HepG2 (cell line): ENCODE data around the gene XPO1. TPM values are rescaled to one million over a fixed set of nuclear protein-coding genes. Genes with fewer than 3 reads are reported as not detected.

Source experiments
- ATAC-seq: fragments of 200-7000 bp; cut with Tn5 transposase; 3 replicates; pipeline ENCODE4 v1.9.1; 2020; ENCODE audit warnings: mild to moderate bottlenecking, moderate library complexity
- BruUV-seq: library from RNA; stranded (reverse); fragments of 400-500 nt; replicated peaks from 2 replicates; lab custom pipeline; 2021; lab: Mats Ljungman, UMichigan
- CTCF ChIA-PET: fragments of 300-600 bp; formaldehyde crosslinking; extraction: SDS; loops from one replicate; lab custom pipeline; 2021; ENCODE audit warnings: low total read pairs, inconsistent platforms, low intra/inter-chr PET ratio; lab: Yijun Ruan, JAX
- POLR2A ChIA-PET: fragments of 350-600 bp; sonication (Branson Sonifier 250); formaldehyde crosslinking; loops from one replicate; lab custom pipeline; 2020; ENCODE audit warnings: antibody characterized with exemption, inconsistent platforms; lab: Yijun Ruan, JAX
- DNase-seq: peaks from one replicate; pipeline ENCODE4 v3.0.0-alpha.2; 2015; ENCODE audit warnings: low spot score
- FAIRE-seq: peaks from 3 replicates; lab custom pipeline; 2011; peaks lifted over from hg19 to GRCh38; lab: Jason Lieb, UNC
- H2AFZ ChIP-seq: one replicate; pipeline ENCODE4 v1.6.1; 2011; ENCODE audit warnings: low read length, inconsistent platforms
- H3K27ac ChIP-seq: fragments of 300-600 bp; 3 replicates; pipeline ENCODE4 v1.8.0; 2011; ENCODE audit warnings: mixed run types, mild to moderate bottlenecking, mixed read lengths, low read length, inconsistent platforms; ENCODE audit not compliant: insufficient read depth; ENCODE audit errors: extremely low read length
- H3K27me3 ChIP-seq, 2 experiments: fragments of 200-600 bp in 1 of 2; 2 replicates in 1 of 2; 3 replicates in 1 of 2; pipeline versions ENCODE4 v1.6.0 to v1.8.0; 2011; ENCODE audit warnings: low read length in 2 of 2, mild to moderate bottlenecking in 2 of 2, moderate library complexity in 2 of 2, inconsistent platforms in 1 of 2; ENCODE audit not compliant: insufficient read depth in 2 of 2, control insufficient read depth in 1 of 2
- H3K36me3 ChIP-seq, 2 experiments: fragments of 200-600 bp in 1 of 2; replicated peaks in 1 of 2; 2 replicates in 1 of 2; 3 replicates in 1 of 2; pipeline versions ENCODE4 v1.5.1 to v1.8.0; 2011; ENCODE audit warnings: low read length in 2 of 2, inconsistent platforms in 1 of 2; ENCODE audit not compliant: insufficient read depth in 2 of 2, control insufficient read depth in 1 of 2
- H3K4me1 ChIP-seq: 2 replicates; pipeline ENCODE4 v1.5.1; 2012; ENCODE audit warnings: low read length, inconsistent platforms; ENCODE audit not compliant: insufficient read depth
- H3K4me2 ChIP-seq: 2 replicates; pipeline ENCODE4 v1.6.0; 2011; ENCODE audit warnings: low read depth, low read length, inconsistent platforms
- H3K4me3 ChIP-seq, 3 experiments: fragments of 200-600 bp in 1 of 3; sonication (generic), shearing (Covaris generic) in 1 of 3; replicated peaks in 1 of 3; 2 replicates each; pipeline ENCODE4 v1.5.1; 2011 to 2016; ENCODE audit warnings: low read length in 3 of 3, inconsistent platforms in 2 of 3, low read depth in 2 of 3, mild to moderate bottlenecking in 2 of 3, control low read depth in 1 of 3, mixed read lengths in 1 of 3; ENCODE audit not compliant: insufficient read depth in 1 of 3
- H3K79me2 ChIP-seq: one replicate; pipeline ENCODE4 v1.6.1; 2011; ENCODE audit warnings: low read length, inconsistent platforms; ENCODE audit not compliant: insufficient read depth
- H3K9ac ChIP-seq: 2 replicates; pipeline ENCODE4 v1.6.0; 2011; ENCODE audit warnings: mild to moderate bottlenecking, low read depth, low read length, inconsistent platforms; ENCODE audit not compliant: insufficient read depth
- H3K9me3 ChIP-seq: 2 replicates; pipeline ENCODE4 v1.5.1; 2012; ENCODE audit warnings: mild to moderate bottlenecking, low read length
- H4K20me1 ChIP-seq: 2 replicates; pipeline ENCODE4 v1.6.0; 2011; ENCODE audit warnings: inconsistent platforms, mild to moderate bottlenecking, low read length, moderate library complexity; ENCODE audit not compliant: insufficient read depth
- CEBPB ChIP-seq: IDR thresholded peaks from 2 replicates; pipeline ENCODE4 v1.6.1; 2011; ENCODE audit warnings: low read depth, low read length, improper control_type of control experiment, borderline replicate concordance
- KLF11 ChIP-seq: IDR thresholded peaks from 2 replicates; pipeline ENCODE4 v1.6.1; 2016; ENCODE audit warnings: missing compliant biosample characterization
- POLR2AphosphoS5 ChIP-seq: IDR thresholded peaks from 2 replicates; pipeline ENCODE4 v1.6.1; 2012; ENCODE audit warnings: low read depth, low read length
- SATB2 ChIP-seq: sonication (generic); formaldehyde crosslinking; IDR thresholded peaks from 2 replicates; pipeline ENCODE4 v1.5.0; 2020; ENCODE audit warnings: missing genetic modification reagents
- ZNF12 ChIP-seq: sonication (generic); formaldehyde crosslinking; IDR thresholded peaks from 2 replicates; pipeline ENCODE4 v1.5.0; 2020; ENCODE audit warnings: missing genetic modification reagents
- WGBS: methylation state at CpG from one replicate; pipeline ENCODE4 v1.1.6; 2017; ENCODE audit warnings: low lambda C conversion rate; 5-methylcytosine and 5-hydroxymethylcytosine counted together
- in situ Hi-C: cut with HindIII; loops from 2 replicates; pipeline ENCODE4 v1.10.0; 2017; ENCODE audit warnings: low pct_unique_long_range_greater_than_20kb; ENCODE audit not compliant: extremely low pct_ligation_motif_present
- intact Hi-C: fragments of 100-400 bp; cut with micrococcal nuclease; formaldehyde crosslinking; loops from one replicate; pipeline ENCODE4 v1.10.0; 2022; ENCODE audit not compliant: unreplicated experiment
- polyA plus RNA-seq, 8 experiments: library from polyadenylated mRNA; depleted of rRNA in 3 of 8; stranded (reverse) in 7 of 8; unstranded in 1 of 8; fragments of >200 nt; fragmentation: Illumina TruSeq in 4 of 8; extraction: Trizol in 4 of 8; gene quantifications; 2 replicates each; pipeline versions ENCODE4 v1.2.1 to v1.2.3, GENCODE V29; 2011 to 2016; ENCODE audit warnings: low read depth in 4 of 8, missing spikeins in 1 of 8, mixed read lengths in 1 of 8; ENCODE audit not compliant: insufficient read depth in 1 of 8
- total RNA-seq, 5 experiments: library from RNA; depleted of rRNA; stranded (reverse); fragments of >200 nt; fragmentation: Illumina TruSeq; extraction: Trizol; gene quantifications; 2 replicates each; pipeline ENCODE4 v1.2.3, GENCODE V29; 2016; ENCODE audit warnings: low read depth in 1 of 5
- TF ChIP-seq, protein P1 (sequence below): sonication (generic); formaldehyde crosslinking; conservative IDR thresholded peaks from 2 replicates; pipeline ENCODE4 v1.8.0; 2022; ENCODE audit warnings: missing genetic modification reagents
- TF ChIP-seq, protein P2 (sequence below): sonication (generic); formaldehyde crosslinking; IDR thresholded peaks from 2 replicates; pipeline ENCODE4 v1.4.0; 2020; ENCODE audit warnings: missing genetic modification reagents, borderline replicate concordance

Gene XPO1
- total and polyA plus RNA-seq, 2 of the 13 experiments (the other 11 are each of a cell fraction or from before 2014, with no cell fraction given), result 67.4 to 212 TPM

DNA sequence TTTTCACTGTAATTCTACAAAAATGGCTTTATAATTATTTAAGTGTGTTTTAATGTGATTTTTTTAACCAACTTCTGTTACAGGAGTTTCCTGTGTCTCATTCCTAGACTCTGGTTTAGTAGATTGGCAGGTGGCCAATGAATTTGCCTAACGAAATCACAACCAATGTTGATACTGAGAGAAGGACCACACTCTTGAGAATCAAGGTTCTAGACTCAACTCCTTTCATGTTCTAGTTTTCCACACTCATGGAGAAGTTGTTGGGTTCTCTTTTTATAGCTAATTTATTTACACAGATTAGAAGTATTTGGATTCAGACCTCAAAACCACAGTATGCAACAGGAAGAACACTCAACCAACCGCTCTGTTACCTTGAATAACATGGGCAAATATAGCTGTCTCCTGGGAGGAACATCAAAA lies 44.6 kb downstream of the XPO1 start:
- ChIA-PET POLR2A (no interaction called here), CTCF (no interaction called here)
- FAIRE-seq (no peak), ATAC-seq (no peak), DNase-seq (no peak)
- H3K79me2 ChIP-seq, result peaks cover 2% of the 10 kb centered on the region
- peaks cover 24 to 88% of the 10 kb centered on the region in 2 experiments for H3K36me3 ChIP-seq
- 95% methylated on average over 2 of the region's 2 CpGs for WGBS
- H3K9ac ChIP-seq, result no peak overlapping the region
- 0 out of 2 replicates have a peak, but pooled peaks have one; percentile 1 for TF ChIP-seq POLR2AphosphoS5
- TF ChIP-seq SATB2 (CRISPR knock-in tag), result no peak
- TF ChIP-seq KLF11 (CRISPR knock-in tag), result no peak
- no peak for TF ChIP-seq ZNF12 (CRISPR knock-in tag)
- TF ChIP-seq, protein P1, sequence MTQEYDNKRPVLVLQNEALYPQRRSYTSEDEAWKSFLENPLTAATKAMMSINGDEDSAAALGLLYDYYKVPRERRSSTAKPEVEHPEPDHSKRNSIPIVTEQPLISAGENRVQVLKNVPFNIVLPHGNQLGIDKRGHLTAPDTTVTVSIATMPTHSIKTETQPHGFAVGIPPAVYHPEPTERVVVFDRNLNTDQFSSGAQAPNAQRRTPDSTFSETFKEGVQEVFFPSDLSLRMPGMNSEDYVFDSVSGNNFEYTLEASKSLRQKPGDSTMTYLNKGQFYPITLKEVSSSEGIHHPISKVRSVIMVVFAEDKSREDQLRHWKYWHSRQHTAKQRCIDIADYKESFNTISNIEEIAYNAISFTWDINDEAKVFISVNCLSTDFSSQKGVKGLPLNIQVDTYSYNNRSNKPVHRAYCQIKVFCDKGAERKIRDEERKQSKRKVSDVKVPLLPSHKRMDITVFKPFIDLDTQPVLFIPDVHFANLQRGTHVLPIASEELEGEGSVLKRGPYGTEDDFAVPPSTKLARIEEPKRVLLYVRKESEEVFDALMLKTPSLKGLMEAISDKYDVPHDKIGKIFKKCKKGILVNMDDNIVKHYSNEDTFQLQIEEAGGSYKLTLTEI (CRISPR knock-in tag), result no peak
- H3K4me3 ChIP-seq, result no peak overlapping the region
- no peaks in the 10 kb centered on the region for H3K27me3 ChIP-seq
- H3K4me2 ChIP-seq, result no peak overlapping the region
- in situ Hi-C loops, result no loop called here
- H3K4me1 ChIP-seq, result no peaks in the 10 kb centered on the region
- no peaks in the 10 kb centered on the region; the same call in 1 of the 2 replicates for H4K20me1 ChIP-seq
- H3K27ac ChIP-seq, result no peak overlapping the region
- no peak overlapping the region for H2AFZ ChIP-seq
- no peaks in the 10 kb centered on the region for H3K9me3 ChIP-seq
- BruUV-seq, result no TSS peak
- intact Hi-C loops, result no loop called here

DNA sequence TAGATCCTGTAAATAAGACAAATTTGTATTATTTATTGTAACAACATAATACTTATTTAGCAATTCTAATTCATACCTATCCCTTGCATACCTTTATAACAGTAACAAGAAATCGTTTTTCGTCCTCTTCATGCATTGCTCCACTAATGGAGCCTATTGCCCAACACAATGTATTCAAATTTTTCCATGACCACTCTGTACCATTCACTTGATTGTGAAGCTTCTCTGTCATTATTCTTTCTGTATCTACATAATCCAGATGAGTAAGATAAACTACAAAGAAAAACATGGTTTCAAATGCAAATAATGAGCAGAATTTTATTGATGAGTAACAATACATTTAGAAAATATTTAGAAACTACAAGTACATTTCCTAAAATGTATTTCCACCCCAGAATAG lies 45.7 kb downstream of the XPO1 start:
- H3K27me3 ChIP-seq, result no peaks in the 10 kb centered on the region
- DNase-seq (no peak), FAIRE-seq (no peak), ATAC-seq (no peak)
- peaks cover 25 to 89% of the 10 kb centered on the region in 2 experiments for H3K36me3 ChIP-seq
- H3K9ac ChIP-seq, result no peak overlapping the region
- ChIA-PET POLR2A (no interaction called here), CTCF (no interaction called here)
- H3K79me2 ChIP-seq, result peaks cover 2% of the 10 kb centered on the region
- no peaks in the 10 kb centered on the region for H3K9me3 ChIP-seq
- H3K4me3 ChIP-seq, result no peak overlapping the region
- no peak overlapping the region for H2AFZ ChIP-seq
- 96% methylated on average over 2 of the region's 2 CpGs for WGBS
- no peaks in the 10 kb centered on the region for H3K4me1 ChIP-seq
- H4K20me1 ChIP-seq, result no peaks in the 10 kb centered on the region; the same call in 1 of the 2 replicates
- in situ Hi-C loops, result no loop called here
- 0 out of 2 replicates have a peak, but pooled peaks have one; percentile 41 for TF ChIP-seq CEBPB
- TF ChIP-seq, protein P2, sequence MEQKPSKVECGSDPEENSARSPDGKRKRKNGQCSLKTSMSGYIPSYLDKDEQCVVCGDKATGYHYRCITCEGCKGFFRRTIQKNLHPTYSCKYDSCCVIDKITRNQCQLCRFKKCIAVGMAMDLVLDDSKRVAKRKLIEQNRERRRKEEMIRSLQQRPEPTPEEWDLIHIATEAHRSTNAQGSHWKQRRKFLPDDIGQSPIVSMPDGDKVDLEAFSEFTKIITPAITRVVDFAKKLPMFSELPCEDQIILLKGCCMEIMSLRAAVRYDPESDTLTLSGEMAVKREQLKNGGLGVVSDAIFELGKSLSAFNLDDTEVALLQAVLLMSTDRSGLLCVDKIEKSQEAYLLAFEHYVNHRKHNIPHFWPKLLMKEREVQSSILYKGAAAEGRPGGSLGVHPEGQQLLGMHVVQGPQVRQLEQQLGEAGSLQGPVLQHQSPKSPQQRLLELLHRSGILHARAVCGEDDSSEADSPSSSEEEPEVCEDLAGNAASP (CRISPR knock-in tag), result no peak
- intact Hi-C loops, result no loop called here
- no peak overlapping the region for H3K4me2 ChIP-seq
- BruUV-seq, result TSS peak; percentile 52
- no peak overlapping the region for H3K27ac ChIP-seq
